ENCODE measurements around the gene ITGB6.

Gene ITGB6

GRCh38 chr2:160064916-160065315 lies 135.2 kb downstream of the ITGB6 start:
- H3K4me3 ChIP-seq (ENCODE audit: low read length) = no peak overlapping the region
- DNase-seq (ENCODE audit: low read depth) = no peak
- TF ChIP-seq CTCF (IDR thresholded peaks at IDR 0.05; ENCODE audit: insufficient read depth, low read depth, low read length, missing control alignments) = no peak

- TF ChIP-seq CTCF (IDR thresholded peaks at IDR 0.05; ENCODE audit: insufficient read depth, low read depth, low read length, missing control alignments) = no peak
- no peak for DNase-seq (ENCODE audit: low read depth)
- no peak overlapping the region for H3K4me3 ChIP-seq (ENCODE audit: low read length)
Observed at GRCh38 chr2:160063879-160064612, 136.0 kb downstream of the ITGB6 start.

DNA sequence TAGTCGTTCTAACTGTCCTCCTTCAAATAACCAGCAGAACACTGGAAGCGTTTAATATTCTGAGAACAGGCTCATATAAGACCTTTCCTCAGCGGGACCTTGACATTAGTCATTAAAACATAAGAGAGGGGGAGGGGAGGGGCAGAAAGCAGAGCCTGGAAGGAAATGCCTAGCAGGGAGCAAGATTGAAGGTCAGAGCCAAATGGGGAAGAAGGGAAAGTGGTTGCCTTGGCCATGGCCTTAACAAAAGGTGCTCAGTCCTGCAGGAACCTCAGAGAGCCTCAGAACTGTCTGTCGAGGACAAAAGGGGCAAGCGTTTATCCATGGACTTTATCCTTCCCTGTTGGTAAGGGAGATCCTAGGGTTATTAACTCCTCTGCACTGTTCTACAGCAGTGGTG lies 136.8 kb downstream of the ITGB6 start:
- H3K4me3 ChIP-seq (ENCODE audit: low read length) = peak overlapping the region; percentile 69
- no peak for DNase-seq (ENCODE audit: low read depth)
- no peak for TF ChIP-seq CTCF (IDR thresholded peaks at IDR 0.05; ENCODE audit: insufficient read depth, low read depth, low read length, missing control alignments)

DNA sequence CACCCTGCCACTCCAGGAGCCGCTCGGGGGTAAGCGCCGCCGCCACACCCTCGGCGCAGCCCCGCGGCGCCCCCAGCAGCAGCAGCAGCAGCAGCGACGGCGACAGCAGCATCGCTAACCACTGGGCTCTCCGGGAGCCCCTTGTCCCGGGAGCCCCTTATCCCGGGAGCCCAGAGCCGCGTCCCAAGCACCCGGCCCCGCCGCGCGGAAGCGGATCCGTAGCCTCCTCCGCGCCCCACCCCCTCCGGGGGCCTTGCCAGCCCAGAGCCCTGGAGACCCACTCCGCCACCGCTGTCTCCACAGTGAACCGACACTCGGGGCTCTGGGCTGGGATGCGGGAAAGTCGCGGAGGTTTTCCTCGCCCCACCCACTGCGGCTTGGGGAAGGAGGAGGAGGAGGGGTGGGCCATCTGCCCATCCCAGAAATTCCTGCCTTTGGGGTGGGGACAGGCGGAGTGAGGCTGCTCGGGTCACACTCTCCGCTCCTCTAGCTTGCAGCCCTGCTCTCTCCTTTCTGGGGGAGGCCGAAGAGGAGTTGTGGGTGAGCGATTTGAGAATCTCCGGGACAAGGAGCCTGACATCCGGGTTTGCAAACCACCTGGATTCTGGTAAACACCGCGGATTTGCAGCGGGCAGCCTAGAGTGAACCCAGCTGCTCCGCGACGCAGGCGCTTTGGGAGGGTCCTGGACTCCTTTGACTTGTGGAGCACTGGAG lies 137.6 kb downstream of the ITGB6 start, which contains the start of gene PLA2R1:
PLA2R1 (minus strand) TSS at position 324 of the 714 bp plus-strand sequence; CDS start at position 112, 212 bp downstream.
- TF ChIP-seq CTCF (IDR thresholded peaks at IDR 0.05; ENCODE audit: insufficient read depth, low read depth, low read length, missing control alignments) = no peak
- DNase-seq (ENCODE audit: low read depth) = peak; percentile 53

DNA sequence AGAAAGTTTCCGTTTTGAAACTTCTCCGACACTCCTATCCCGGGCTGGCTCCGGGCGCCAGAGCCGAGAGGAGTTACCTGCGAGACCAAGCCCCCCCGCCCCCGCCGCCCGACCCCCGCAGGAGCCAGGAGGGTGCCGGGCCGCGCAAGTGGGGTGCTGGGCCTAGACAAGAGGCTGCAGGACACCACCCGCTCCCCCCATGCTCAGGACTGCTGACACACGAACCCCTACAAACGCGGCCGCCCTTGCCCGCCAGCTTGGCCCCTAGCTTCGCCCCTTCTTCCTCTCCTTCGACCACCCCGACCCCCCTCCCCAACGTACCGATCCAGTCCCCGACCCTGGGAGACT lies 138.2 kb downstream of the ITGB6 start:
- no peak for TF ChIP-seq CTCF (IDR thresholded peaks at IDR 0.05; ENCODE audit: insufficient read depth, low read depth, low read length, missing control alignments)
- peak overlapping the region; percentile 69 for H3K4me3 ChIP-seq (ENCODE audit: low read length)
- no peak for DNase-seq (ENCODE audit: low read depth)

More for the DNA sequence above, 137.6 kb downstream of the ITGB6 start, which contains the start of gene PLA2R1:
- peak within 1 kb of the TSS; percentile 69 for H3K4me3 ChIP-seq (ENCODE audit: low read length)

- no peak for TF ChIP-seq CTCF (IDR thresholded peaks at IDR 0.05; ENCODE audit: insufficient read depth, low read depth, low read length, missing control alignments)
- peak overlapping the region; percentile 69 for H3K4me3 ChIP-seq (ENCODE audit: low read length)
Observed at GRCh38 chr2:160061533-160061932, 138.5 kb downstream of the ITGB6 start.

More at GRCh38 chr2:160061533-160061932, 138.5 kb downstream of the ITGB6 start:
- no peak for DNase-seq (ENCODE audit: low read depth)
